RCC 7860 (cell line): Measurements from ENCODE around the gene ZNF407.

Experiments
- DNase-seq: peaks from one replicate; pipeline ENCODE4 v3.0.0-alpha.2; 2015; ENCODE audit warnings: low spot score
- FAIRE-seq: peaks from 2 replicates; lab custom pipeline; 2012; peaks lifted over from hg19 to GRCh38; lab: Jason Lieb, UNC

Gene ZNF407

DNA sequence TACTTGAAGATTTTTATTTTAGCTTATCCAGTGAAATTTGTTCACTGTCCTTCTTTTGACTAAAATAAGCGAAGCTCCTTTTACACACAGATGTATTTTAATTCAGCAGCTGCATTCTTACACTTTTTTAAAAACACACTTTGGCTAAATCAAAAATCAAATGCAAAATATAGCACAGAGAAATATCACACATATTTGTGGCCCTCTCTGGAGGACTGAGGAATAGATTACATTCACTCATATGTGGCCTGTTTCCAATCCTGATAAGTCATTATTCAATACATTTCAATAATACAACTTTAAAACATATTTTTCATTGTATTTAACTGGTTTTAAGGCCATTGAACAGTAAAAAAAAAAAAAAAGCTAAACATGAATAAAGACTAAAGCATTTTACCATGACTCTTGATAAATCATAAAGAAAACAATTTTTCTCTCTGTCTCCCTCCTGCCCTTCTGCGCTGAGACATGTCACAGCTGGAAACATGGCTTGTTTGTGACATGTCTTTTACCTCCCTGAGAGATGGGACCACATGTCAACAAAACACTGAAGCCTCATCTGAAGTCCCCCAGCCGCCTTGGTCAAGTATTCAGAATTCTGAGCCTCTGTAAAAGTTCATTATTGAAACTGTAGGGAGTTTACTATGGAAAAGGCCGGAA, 221.0 kb downstream of the ZNF407 start:
- DNase-seq (no peak), FAIRE-seq (no peak)

DNA sequence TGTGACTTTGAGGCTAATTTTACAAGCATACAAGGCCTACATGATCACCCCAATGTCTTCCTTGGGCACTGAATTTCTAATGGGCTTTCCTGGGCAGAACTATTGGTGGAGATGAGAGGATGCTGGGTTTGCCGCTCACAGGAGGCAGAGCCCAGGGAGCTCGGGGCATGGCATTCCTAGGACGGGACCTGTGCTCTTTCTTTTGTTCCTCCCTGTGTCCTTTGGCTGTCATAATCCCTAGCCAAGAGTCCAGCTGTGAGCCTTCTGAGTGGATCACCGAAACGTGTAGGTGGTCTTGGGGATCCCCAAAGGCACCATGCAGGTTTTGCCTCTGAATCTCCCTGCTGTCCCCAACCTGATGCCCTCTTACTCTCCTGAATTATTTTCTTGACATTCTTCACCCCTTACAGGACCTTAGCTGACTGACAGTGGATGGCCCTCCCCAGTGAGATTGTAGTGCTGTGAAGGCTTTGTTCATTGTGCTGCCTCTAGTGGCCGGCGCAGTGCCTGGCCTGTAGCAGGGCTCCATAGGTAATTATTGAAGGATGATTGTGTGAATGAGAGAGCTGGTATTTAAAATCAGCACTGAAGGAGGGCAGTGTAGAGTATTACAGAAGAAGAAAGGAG, 221.9 kb downstream of the ZNF407 start:
- DNase-seq (no peak), FAIRE-seq (no peak)

DNA sequence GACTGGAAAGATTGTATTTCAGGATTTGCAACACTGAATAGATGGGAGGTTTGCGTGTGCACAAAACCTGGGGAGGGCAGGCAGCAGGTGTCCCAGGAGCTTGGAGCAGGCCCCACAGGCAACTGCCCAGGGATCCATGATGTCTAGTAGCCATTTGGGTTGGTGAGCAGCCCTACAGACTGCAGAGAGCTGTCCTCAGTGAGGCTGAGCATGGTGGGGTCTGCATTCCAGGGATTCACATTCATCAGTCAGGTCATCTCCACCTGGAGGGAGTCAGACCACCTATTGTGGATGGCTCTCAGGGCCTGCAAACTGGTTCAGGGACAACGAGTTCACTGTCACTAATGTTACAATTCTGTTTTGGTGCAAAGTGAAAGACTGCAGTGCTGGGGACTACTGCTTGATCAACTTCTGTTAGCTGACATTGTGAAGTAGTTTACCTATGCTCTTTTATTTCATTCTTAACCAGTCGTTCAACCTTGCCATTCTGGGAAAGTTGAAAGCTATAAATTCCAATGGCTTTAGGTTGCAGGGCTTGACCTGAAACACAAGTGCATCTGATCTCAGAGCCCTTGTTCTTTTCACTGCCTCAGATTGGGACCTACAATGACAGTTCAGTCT, 222.6 kb downstream of the ZNF407 start:
- DNase-seq, result no peak
- no peak for FAIRE-seq

DNA sequence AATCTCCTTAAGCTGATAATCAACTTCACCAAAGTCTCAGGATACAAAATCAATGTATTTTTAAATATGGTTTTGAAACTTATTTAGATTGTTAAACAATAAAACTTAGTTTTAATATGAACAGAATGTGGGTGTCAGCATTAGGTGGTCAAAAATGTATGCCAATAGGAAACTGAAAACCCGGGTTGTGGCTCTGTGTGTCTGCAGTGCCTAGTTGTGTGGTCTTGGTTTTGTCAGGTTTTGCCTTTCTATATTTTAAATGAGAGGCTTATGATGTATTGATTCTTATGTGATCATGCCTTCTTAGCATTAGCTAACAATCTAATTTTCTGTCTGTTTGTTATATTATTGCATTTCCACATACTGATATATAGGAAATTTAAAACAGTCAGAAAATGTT, 227.8 kb downstream of the ZNF407 start:
- DNase-seq, result no peak
- FAIRE-seq, result no peak

DNA sequence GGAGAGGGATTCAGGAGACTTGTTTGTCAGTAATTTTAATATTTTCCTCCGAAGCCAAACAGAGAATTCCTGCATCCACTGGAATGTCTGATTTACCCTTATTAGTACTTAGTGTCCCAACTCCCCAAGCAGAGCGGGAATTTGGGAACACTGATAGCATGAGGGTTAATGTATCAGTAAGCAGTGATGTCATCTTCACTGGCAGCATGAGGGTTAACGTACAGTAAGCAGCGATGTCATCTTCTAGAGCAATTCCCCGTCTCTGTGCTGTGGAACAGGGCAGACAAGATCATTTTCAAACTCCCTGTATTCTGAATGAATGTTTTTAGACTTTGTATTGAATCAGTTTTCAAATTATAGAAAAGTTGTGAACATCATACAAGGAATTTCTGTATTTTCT, 228.9 kb downstream of the ZNF407 start:
- DNase-seq (no peak), FAIRE-seq (no peak)

DNA sequence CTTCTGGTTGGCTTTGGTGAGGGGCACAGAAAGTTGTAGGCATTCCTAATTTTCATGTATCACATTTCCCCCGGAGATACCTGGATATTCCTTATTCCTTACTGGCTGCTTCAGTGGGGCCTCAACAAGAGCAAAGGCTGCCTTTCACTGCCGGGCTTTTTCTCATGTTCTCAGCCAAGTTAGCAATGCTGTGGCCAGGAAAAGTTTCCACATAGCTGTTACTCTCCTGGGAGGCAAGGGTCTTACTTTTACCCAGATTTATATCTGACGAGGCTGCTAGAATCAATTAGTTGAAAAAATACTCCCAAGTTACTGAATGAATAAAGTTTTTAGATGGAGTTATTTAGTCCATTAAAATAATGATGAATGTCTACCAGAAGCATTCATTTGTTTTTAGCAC, 230.5 kb downstream of the ZNF407 start:
- no peak for DNase-seq
- no peak for FAIRE-seq

DNA sequence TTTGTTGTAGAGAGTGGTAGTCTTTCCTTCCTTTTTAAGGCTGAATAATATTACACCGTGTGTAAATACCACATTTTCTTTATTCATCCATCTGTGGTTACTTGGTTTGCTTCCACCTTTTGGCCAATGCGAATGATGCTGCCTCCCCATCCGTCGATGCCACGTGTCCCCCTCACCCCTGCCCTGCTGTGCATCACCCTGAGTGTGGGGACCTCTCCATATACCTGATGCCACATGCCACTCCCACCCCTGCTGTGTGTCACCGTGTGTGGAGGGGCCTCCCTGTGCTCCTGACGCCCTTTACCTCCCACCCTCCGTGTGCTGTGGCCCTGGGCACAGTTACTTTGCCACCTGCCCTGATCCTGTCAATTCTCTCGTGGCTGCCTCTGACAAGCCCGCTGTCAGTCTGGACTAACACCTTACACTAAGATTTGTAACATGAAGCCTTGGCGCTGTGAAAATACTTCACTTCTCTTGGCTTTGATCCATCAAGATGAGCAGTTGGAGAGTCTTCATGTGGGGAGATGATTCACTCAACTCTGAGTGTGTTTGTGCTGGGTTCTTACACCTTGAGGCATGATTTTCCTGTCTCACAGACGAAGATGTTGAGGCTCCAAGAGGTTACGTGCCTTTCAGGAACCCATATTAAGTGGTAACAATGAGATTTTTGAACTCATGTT, 234.0 kb downstream of the ZNF407 start:
- FAIRE-seq, result no peak
- no peak for DNase-seq

DNA sequence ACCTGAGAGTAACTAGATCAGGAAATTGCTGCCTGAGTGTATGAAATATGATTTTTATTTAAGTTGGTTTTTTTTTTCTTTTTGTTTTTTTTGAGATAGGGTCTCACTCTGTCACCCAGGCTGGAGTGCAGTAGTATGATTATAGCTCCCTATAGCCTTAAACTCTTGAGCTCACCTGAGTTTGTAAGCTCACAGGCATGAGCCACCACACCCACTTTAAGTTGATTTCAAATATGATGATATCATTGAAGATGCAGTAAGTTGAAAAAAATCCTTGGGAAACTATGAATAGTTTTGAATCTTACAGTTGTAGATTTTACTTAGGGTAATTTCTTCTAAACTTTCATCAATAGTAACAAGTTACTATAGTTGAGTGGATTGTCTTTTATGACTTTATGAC, 234.7 kb downstream of the ZNF407 start:
- FAIRE-seq (no peak), DNase-seq (no peak)

DNA sequence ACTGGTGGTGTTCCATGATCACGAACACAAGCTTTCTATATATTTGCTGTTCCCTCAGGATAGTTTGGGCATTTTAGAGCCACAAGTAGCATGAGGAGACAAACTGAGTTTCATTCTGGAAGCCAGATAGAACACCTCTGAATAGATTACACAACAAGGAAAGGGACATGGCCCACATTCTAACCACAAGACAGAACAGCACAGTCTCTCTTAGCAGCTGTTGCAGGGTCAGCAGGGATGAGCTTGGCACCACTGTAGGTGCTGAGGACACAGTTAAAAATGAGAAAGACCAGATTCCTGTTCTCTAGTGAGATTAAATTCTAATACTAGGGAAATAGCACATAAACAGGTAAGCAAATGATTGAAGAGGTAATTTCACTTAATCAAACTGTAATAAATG, 235.3 kb downstream of the ZNF407 start:
- FAIRE-seq (no peak), DNase-seq (no peak)

DNA sequence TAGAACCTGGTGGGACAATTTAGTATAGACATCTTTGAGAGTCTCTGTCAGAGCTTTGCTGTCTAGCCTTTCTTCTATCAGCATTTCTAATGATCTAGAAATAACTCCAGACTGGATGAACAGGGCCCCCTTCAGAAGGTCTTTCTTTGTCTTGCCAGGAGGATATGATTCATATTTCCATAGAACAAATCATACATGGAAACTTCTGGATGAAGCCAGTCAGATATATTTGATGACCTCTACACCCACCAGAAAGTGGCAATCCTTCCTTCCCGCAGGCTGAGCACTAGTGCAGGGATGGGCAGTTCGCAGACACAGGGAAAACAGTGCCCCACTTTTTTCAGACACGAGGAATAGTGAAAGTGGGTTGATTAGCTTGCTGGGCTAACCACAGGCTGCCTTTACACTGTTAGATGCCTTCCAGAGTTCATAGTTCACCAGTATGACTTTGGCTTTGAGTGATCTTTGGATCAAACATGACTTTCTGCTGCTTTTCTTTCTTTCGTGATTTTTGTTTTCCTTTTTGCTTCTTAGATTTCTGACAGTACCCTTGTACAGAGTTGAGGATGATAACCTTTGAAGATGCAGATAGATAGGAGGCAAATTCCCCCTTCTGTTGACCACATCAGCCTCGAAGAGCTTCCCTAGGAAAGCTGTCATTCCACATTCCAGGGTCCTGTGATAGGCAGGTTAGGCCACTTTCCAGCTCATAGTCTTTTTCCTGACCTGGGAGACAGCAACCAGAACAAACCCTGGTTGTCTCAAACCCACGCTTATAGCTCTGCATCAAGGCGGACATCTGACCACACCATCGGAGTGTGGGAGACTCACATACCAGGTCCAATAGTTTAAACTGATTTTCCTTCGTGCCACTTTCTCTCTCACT, 237.0 kb downstream of the ZNF407 start:
- FAIRE-seq, result no peak
- DNase-seq, result no peak

DNA sequence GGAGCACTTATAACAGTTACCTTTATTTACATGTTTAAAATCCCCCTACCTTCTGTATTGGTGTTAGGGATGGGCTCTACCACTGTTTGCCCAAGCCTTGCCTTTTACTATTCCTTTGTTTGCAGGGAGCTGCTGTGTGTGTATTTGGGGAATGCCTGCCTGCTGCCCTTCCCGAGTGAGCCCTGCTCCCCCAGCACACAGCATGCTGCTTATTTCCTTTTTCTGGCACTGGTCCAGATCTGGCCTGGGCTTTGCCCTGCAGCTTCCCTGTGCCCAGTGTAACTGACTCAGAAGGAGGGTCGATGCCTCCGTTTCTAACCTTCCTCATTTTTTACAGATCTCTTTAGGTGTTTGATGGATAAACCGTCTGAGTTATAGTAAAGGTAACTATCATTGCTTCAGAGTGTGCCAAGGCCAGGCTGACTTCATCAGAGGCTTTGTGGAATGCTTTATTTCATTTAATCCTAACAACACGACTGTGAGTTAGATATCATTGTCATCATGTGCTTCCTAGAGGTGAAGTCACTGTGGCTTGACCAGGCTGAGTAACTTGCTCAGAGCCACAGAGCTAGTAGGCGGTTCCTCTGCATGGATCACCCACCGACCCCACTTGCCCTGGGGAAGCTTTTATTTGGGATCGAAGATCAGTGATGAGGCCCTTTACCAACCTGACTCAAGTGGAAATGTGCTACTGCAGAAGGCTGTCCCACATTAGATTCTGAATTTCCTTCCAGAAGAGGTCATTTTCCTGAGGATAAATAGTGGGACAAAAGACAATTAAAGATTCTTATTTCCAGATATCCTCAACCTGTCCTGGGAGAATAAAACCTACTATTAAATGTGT, 238.8 kb downstream of the ZNF407 start:
- FAIRE-seq (no peak), DNase-seq (peak; percentile 55)

DNA sequence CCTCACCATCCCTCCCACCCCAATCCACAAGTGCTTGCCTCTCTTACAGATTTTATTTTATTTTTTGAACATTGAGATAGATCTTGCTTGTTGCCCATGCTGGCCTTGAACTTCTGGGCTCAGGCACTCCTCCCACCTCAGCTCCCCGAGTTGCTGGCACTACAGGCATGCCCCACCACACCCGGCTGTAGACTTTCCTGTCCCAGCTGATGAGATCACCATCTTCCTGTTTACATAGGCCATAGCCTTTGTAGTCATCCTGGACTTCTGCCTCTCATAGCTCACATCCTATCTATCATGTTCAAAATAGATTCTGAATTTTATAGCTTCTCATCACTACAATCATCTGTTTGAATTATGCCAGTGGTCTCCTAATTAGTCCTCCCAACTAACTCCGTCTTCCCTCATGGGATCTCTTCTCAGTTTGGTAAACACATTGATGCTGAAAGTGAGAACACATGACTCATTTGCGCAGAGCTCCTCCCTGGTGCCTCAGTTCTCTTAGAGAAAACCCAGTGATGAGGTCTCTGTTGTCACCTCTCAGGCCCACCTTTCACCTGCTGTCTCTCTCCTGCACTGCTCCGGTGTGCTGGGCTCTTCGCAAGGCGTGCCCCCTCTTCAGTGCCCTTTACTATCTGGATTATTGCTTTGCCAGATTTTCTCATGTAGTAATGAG, 243.0 kb downstream of the ZNF407 start:
- DNase-seq (peak; percentile 53), FAIRE-seq (no peak)

DNA sequence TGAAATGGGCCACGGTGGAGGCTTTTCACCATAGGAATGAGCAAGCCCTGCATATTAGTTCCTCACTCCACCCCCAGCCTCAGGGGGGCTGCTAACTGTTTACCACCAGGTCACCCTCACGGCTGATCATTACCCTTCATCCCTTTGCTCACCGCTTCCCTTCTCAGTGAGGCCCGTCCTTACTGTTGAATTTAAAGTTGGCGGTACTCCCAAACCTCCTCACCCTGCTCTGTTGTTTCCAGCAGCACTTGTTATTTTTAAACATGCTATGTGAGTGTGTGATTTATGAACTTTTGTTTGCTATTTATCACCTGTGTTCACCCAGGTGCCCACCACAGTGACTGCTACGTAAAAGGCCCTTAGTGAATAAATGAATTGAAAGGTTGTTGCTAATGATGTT, 243.6 kb downstream of the ZNF407 start:
- DNase-seq (no peak), FAIRE-seq (no peak)

DNA sequence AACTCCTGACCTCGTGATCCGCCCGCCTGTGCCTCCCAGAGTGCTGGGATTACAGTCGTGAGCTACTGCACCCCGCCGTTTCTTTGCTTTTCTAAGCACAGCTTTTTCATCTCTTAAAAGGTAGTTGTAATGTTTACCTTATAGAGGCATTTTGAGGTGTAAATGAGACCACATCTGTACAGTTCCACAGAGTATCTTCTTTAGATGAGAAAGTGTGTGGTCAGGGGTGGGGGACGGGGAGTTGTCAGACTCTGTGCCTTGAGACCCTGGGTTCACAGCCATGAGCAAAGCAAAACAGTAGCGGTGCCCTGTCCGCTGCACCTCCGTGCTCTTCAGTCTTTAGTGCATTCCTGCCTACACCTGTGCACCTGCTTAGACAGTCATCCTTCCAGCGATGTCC, 251.6 kb downstream of the ZNF407 start:
- FAIRE-seq (no peak), DNase-seq (no peak)

DNA sequence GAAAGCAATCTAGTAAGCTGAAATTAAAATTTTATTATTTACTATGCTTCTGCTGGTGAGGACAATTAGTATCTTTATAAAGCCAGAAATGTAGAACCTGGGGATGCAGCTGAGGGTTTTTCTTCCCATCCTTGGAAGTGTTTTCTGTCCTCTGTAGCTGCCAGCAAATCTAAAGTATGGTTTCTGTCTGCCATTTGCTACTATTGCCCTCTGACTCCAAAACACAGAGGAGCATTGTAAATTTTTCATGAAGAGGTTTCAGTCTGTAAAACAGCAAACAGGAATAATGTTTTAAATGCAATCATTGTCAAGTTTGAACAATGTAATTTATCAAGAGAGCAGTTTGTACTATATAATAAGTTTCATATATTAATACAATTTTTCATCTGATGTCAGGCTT, 258.8 kb downstream of the ZNF407 start:
- DNase-seq, result no peak
- FAIRE-seq, result no peak

DNA sequence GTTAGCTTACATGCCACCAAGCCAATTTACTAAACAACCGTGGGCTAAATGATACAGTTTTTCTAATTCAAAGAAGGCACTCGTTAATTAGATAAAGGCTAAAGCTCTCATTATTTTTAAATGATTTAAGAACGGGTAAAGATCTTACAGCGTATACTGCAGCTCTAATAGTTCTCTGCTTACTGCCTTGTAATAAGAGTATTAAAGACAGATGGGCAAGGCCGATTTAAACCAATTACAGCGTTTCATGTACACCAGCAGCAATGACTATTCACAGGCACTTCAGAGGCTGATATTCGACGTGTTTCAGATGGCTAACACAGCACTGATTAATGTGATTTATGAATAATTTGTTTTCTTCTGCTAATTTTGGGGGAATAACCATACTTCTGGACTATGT, 259.3 kb downstream of the ZNF407 start:
- DNase-seq (no peak), FAIRE-seq (no peak)

DNA sequence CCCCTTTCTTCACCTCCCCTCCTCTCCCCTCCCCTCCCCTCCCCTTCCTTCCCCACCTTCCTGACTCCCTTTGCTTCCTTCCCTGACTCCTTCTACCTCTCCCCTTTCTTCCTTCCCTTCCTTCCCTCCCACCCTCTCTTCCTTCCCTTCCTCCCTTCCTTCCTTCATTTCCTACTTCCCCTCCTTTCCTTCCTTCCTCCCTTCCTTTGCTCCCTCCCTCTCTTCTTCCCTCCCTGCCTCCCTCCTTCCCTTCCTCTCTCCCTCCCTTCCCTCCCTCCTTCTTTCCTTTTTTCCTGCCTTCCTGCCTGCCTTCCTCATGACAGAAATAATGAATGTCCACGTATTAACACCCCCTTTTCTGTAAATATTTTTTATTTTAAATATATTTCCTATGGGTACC, 260.2 kb downstream of the ZNF407 start:
- no peak for FAIRE-seq

DNA sequence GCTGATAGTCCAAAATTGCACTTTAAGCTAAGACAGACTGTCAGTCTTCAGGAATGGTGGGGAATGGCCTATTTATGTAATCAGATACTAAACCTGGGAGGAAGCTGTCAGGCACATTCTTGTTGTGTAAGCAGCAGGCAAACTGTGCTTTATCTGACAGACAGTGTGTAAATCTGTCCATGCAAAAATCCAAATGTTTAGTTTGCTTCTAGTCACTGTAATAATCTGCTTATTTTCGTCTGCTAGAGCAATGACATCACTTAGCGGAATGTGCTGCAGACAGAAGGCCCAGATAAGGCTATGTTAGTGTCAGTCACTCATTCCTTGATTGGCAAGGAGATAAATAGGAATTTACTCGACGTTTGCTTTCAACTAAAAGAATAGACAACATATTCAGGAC, 263.5 kb downstream of the ZNF407 start:
- no peak for DNase-seq
- FAIRE-seq, result no peak

More for the DNA sequence above, 260.2 kb downstream of the ZNF407 start:
- DNase-seq, result no peak

DNA sequence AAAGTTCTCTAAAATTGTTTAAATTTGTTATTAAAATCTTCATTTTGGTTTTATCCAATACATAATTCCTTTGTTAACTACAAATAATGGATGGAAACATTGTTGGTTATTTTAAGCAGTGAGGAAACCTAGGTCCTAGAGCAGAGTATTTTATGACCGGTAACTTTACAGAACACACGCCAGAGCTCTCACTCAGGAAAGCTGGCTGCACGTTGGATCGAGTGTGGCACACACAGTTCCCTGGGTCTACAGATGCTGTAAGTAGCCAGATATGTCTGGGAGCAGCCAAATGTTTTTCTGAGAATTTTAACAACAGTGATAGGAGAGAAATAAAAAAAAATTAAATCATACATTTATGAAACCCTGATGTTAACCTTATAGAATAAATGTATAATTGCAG, 264.4 kb downstream of the ZNF407 start:
- DNase-seq (no peak), FAIRE-seq (no peak)

DNA sequence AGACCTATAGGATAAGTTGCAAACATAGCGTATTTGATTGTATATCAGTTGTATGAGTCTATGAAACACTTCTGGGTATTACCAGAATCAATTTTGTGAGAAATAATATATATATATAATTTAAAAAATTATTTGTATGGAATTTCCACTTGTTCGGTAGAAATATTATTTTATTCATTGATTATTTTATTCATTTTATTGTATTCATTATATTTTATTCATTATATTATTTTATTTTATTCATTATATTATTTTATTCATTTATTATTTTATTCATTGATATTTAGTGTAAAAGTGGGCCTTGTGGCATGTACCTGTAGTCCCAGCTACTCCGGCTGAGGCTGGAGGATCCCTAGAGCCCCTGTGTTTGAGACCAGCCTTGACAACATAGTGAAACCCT, 268.9 kb downstream of the ZNF407 start:
- peak; percentile 8 for FAIRE-seq

More for the DNA sequence above, 268.9 kb downstream of the ZNF407 start:
- no peak for DNase-seq
